ENCODE results near the gene RND3. TPM values are rescaled to one million over a fixed set of nuclear protein-coding genes. Genes with fewer than 3 reads are reported as not detected.

Gene RND3
- total and polyA plus RNA-seq, 2 experiments from 2014 or later, result 199 to 271 TPM

GRCh38 chr2:150469706-150470274 lies 17.7 kb downstream of the RND3 start:
- peak overlapping the region; percentile 68 for H3K4me2 ChIP-seq (ENCODE audit: unreplicated experiment)
- H3K4me1 ChIP-seq (ENCODE audit: insufficient read depth), result peaks cover 94% of the 10 kb centered on the region
- H3K9me3 ChIP-seq (ENCODE audit: low read depth), result no peaks in the 10 kb centered on the region
- DNase-seq, result peak; percentile 46
- H3K79me2 ChIP-seq (ENCODE audit: insufficient read depth), result peaks cover 65% of the 10 kb centered on the region
- TF ChIP-seq EZH2 (IDR thresholded peaks at IDR 0.05; ENCODE audit: insufficient read depth, poor library complexity, severe bottlenecking), result no peak
- in situ Hi-C loops (cut with MboI), result loop anchor here (10.0 kb wide), 1 partner anchor 675 kb away; no protein-coding TSS in a partner anchor
- no peak overlapping the region for H3K4me3 ChIP-seq
- no peaks in the 10 kb centered on the region for H3K27me3 ChIP-seq (replicated peaks; ENCODE audit: insufficient read depth)
- no peak overlapping the region; the same call in 1 of the 2 replicates for H3K9ac ChIP-seq
- H3F3A ChIP-seq (ENCODE audit: insufficient read depth), result peaks cover 96% of the 10 kb centered on the region
- H3K27ac ChIP-seq, result peak overlapping the region; percentile 95
- 71 to 77% methylated on average over 14 of the region's 14 CpGs for WGBS, 2 experiments (ENCODE audit: low coverage in 1 of 2, low lambda C conversion rate in 2 of 2, missing lambda C conversion rate in 2 of 2)
- peaks cover 7% of the 10 kb centered on the region; the same call in 1 of the 2 replicates for H4K20me1 ChIP-seq (ENCODE audit: insufficient read depth)
- no peak overlapping the region for H2AFZ ChIP-seq
- no peaks in the 10 kb centered on the region for H3K9me2 ChIP-seq (ENCODE audit: insufficient read depth)
- peaks cover 66% of the 10 kb centered on the region for H3K36me3 ChIP-seq (ENCODE audit: low read depth)

DNA sequence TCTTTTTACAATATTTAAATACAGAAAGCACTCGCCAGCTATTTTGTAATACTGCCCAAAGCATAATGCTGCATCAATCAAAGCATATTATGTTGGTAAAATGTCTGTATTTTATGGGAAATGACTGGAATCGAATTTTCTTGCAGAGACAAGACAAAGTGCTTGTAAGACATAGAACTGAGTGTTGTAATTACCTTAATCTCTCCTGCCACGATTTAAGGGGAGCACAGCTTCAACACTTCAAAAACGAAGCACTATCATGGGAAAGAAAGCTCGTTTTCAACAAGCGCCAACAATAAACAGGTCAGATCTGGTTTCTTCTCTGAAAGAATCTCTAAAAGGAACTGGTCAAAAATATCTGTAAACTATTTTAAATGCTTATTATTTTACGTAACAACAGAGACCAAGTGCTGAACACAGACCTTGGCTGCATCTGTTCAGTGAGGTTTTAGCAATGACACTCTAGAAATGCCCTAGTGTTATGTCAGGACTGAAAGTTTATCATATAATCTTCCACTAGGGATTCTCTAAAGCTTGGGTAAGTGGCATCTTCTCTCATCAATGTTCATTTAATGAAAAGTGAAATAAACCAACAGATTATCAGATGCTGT lies 19.0 kb downstream of the RND3 start:
- H3K4me2 ChIP-seq (ENCODE audit: unreplicated experiment), result peak overlapping the region; percentile 68
- H3K27me3 ChIP-seq (replicated peaks; ENCODE audit: insufficient read depth), result no peaks in the 10 kb centered on the region
- H3K9ac ChIP-seq, result peak overlapping the region; percentile 69
- peak overlapping the region; percentile 0; the same call in 1 of the 2 replicates for H3K4me3 ChIP-seq
- H3K27ac ChIP-seq, result peak overlapping the region; percentile 95
- 40 to 42% methylated on average over 7 of the region's 7 CpGs for WGBS, 2 experiments (ENCODE audit: low coverage in 1 of 2, low lambda C conversion rate in 2 of 2, missing lambda C conversion rate in 2 of 2)
- H3K4me1 ChIP-seq (ENCODE audit: insufficient read depth), result peaks cover 83% of the 10 kb centered on the region
- in situ Hi-C loops (cut with MboI), result loop anchor here (10.0 kb wide), 1 partner anchor 674 kb away; no protein-coding TSS in a partner anchor
- H3F3A ChIP-seq (ENCODE audit: insufficient read depth), result peaks cover 90% of the 10 kb centered on the region
- peaks cover 52% of the 10 kb centered on the region for H3K79me2 ChIP-seq (ENCODE audit: insufficient read depth)
- no peak overlapping the region for H2AFZ ChIP-seq
- peaks cover 52% of the 10 kb centered on the region for H3K36me3 ChIP-seq (ENCODE audit: low read depth)
- DNase-seq, result peak; percentile 34
- H3K9me2 ChIP-seq (ENCODE audit: insufficient read depth), result no peaks in the 10 kb centered on the region
- no peaks in the 10 kb centered on the region; the same call in 1 of the 2 replicates for H4K20me1 ChIP-seq (ENCODE audit: insufficient read depth)
- no peak for TF ChIP-seq EZH2phosphoT487 (IDR thresholded peaks at IDR 0.05; ENCODE audit: insufficient read depth, low read depth)
- no peak for TF ChIP-seq EZH2 (IDR thresholded peaks at IDR 0.05; ENCODE audit: insufficient read depth, poor library complexity, severe bottlenecking)
- H3K9me3 ChIP-seq (ENCODE audit: low read depth), result no peaks in the 10 kb centered on the region

DNA sequence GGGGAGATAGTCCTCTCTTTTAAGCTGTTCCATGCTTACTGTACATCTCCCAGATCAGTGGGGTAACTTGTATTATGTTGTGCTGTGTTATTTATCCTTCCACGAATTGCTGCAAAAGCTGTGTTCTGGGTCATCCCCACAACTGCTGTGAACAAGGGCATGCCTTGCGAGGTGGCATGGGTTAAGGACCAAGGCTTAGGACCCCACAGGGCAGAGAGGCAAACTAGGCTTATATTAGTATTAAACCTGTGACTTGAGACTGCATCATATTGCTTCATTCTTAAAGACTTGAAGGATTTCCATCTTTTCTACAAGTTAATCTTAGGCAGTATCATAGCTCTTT lies 19.9 kb downstream of the RND3 start:
- WGBS, 2 experiments (ENCODE audit: low coverage in 1 of 2, low lambda C conversion rate in 2 of 2, missing lambda C conversion rate in 2 of 2), result 25 to 26% methylated on average over 2 of the region's 2 CpGs
- Histone ChIP-seq H4K20me1 (ENCODE audit: insufficient read depth) (no peaks in the 10 kb centered on the region; the same call in 1 of the 2 replicates), H3K36me3 (ENCODE audit: low read depth) (peaks cover 47% of the 10 kb centered on the region), H3K79me2 (ENCODE audit: insufficient read depth) (peaks cover 46% of the 10 kb centered on the region), H3K4me3 (peak overlapping the region; percentile 32), H3K4me2 (ENCODE audit: unreplicated experiment) (peak overlapping the region; percentile 68), H3K4me1 (ENCODE audit: insufficient read depth) (peaks cover 76% of the 10 kb centered on the region), H3K27ac (peak overlapping the region; percentile 95), H3K9ac (peak overlapping the region; percentile 69), H2AFZ (no peak overlapping the region), H3K9me2 (ENCODE audit: insufficient read depth) (no peaks in the 10 kb centered on the region), H3K27me3 (replicated peaks; ENCODE audit: insufficient read depth) (no peaks in the 10 kb centered on the region), H3K9me3 (ENCODE audit: low read depth) (no peaks in the 10 kb centered on the region), H3F3A (ENCODE audit: insufficient read depth) (peaks cover 84% of the 10 kb centered on the region)
- no peak for TF ChIP-seq EZH2phosphoT487 (IDR thresholded peaks at IDR 0.05; ENCODE audit: insufficient read depth, low read depth)
- TF ChIP-seq EZH2 (IDR thresholded peaks at IDR 0.05; ENCODE audit: insufficient read depth, poor library complexity, severe bottlenecking), result no peak
- peak; percentile 30 for DNase-seq
- in situ Hi-C loops (cut with MboI), result loop anchor here (10.0 kb wide), 1 partner anchor 673 kb away; no protein-coding TSS in a partner anchor

- H3K9me3 ChIP-seq (ENCODE audit: low read depth), result no peaks in the 10 kb centered on the region
- no peaks in the 10 kb centered on the region; the same call in 1 of the 2 replicates for H4K20me1 ChIP-seq (ENCODE audit: insufficient read depth)
- H3K27me3 ChIP-seq (replicated peaks; ENCODE audit: insufficient read depth), result no peaks in the 10 kb centered on the region
- peak; percentile 82 for DNase-seq
- H2AFZ ChIP-seq, result no peak overlapping the region
- in situ Hi-C loops (cut with MboI), result loop anchor here (10.0 kb wide), 1 partner anchor 672 kb away; no protein-coding TSS in a partner anchor
- peak overlapping the region; percentile 95 for H3K27ac ChIP-seq
- H3K9ac ChIP-seq, result peak overlapping the region; percentile 69
- H3F3A ChIP-seq (ENCODE audit: insufficient read depth), result peaks cover 79% of the 10 kb centered on the region
- TF ChIP-seq EZH2 (IDR thresholded peaks at IDR 0.05; ENCODE audit: insufficient read depth, poor library complexity, severe bottlenecking) (no peak), EZH2phosphoT487 (IDR thresholded peaks at IDR 0.05; ENCODE audit: insufficient read depth, low read depth) (no peak)
- 2% methylated on average over 5 of the region's 5 CpGs for WGBS, 2 experiments (ENCODE audit: low coverage in 1 of 2, low lambda C conversion rate in 2 of 2, missing lambda C conversion rate in 2 of 2)
- peak overlapping the region; percentile 68 for H3K4me2 ChIP-seq (ENCODE audit: unreplicated experiment)
- peak overlapping the region; percentile 32 for H3K4me3 ChIP-seq
- peaks cover 41% of the 10 kb centered on the region for H3K79me2 ChIP-seq (ENCODE audit: insufficient read depth)
- H3K4me1 ChIP-seq (ENCODE audit: insufficient read depth), result peaks cover 71% of the 10 kb centered on the region
- peaks cover 43% of the 10 kb centered on the region for H3K36me3 ChIP-seq (ENCODE audit: low read depth)
- H3K9me2 ChIP-seq (ENCODE audit: insufficient read depth), result no peaks in the 10 kb centered on the region
Measured at GRCh38 chr2:150466741-150467620, 20.5 kb downstream of the RND3 start.
